ENCODE data around the gene CTRB2.

DNA sequence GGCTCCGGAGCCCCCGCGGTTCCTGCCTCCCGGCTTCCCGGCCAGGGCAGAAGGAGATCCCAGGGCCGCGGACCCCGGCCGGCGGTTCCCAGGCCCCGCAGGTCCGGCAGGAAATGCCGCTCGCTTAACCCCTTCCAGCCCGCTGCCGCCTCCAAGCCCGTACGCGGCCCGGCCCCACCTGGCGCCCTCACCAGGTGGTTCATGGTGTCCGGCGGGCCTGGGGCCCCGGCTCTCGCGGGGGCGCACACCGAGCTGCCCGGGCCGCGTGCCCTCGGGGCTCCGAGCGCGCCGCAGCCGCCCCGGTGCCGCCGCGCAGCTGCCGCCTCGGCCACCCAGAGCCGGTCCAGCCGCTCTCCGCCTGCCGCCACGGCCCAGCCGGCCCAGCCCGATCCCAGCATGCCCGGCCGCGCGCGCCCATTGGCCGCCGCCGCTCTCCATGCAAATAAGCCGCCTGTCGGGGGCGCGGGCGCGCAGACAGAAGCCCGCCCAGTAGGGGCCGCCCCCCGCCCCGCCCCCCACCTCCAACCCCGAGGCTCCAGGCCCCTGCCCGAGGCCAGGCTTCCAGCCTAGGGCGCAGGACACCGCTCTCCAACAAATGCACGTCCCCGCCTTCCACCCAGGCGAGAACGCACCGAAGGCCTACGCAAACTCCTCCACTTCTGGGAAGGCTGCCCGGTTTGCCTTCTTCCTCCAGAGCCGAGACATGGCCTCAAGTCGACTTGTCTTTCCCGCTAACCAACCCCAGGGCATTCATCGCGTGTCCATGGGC lies 44.5 kb upstream of the CTRB2 start, which contains the start of gene BCAR1:
- no peak for TF ChIP-seq SIN3A (IDR thresholded peaks at IDR 0.05; ENCODE audit: borderline replicate concordance, insufficient read depth, low read length)
- no peak for TF ChIP-seq TAF1 (IDR thresholded peaks at IDR 0.05; ENCODE audit: borderline replicate concordance, insufficient read depth, low read length)
- TF ChIP-seq POLR2AphosphoS5 (IDR thresholded peaks at IDR 0.05; ENCODE audit: low read depth, low read length) = no peak
- TF ChIP-seq, protein P1, sequence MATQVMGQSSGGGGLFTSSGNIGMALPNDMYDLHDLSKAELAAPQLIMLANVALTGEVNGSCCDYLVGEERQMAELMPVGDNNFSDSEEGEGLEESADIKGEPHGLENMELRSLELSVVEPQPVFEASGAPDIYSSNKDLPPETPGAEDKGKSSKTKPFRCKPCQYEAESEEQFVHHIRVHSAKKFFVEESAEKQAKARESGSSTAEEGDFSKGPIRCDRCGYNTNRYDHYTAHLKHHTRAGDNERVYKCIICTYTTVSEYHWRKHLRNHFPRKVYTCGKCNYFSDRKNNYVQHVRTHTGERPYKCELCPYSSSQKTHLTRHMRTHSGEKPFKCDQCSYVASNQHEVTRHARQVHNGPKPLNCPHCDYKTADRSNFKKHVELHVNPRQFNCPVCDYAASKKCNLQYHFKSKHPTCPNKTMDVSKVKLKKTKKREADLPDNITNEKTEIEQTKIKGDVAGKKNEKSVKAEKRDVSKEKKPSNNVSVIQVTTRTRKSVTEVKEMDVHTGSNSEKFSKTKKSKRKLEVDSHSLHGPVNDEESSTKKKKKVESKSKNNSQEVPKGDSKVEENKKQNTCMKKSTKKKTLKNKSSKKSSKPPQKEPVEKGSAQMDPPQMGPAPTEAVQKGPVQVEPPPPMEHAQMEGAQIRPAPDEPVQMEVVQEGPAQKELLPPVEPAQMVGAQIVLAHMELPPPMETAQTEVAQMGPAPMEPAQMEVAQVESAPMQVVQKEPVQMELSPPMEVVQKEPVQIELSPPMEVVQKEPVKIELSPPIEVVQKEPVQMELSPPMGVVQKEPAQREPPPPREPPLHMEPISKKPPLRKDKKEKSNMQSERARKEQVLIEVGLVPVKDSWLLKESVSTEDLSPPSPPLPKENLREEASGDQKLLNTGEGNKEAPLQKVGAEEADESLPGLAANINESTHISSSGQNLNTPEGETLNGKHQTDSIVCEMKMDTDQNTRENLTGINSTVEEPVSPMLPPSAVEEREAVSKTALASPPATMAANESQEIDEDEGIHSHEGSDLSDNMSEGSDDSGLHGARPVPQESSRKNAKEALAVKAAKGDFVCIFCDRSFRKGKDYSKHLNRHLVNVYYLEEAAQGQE (IDR thresholded peaks at IDR 0.05; ENCODE audit: insufficient read depth in 1 of 2, low read depth in 2 of 2, low read length in 2 of 2) = no peak
- no peak for TF ChIP-seq FOXP2 (optimal IDR thresholded peaks at IDR 0.05; ENCODE audit: borderline replicate concordance, extremely low read depth, extremely low read length, insufficient read depth)

All from PFSK-1 (cell line).